ENCODE measurements around the gene ANO2.

Gene ANO2

GRCh38 chr12:5945071-5946008, at the start of gene ANO2:
Gene ANO2 (minus strand): TSS chr12:5945259. CDS start chr12:5945217, 42 bp downstream.
- Mint-ChIP-seq H3K27ac (no peak within 1 kb of the TSS), H3K9me3 (no peaks in the 10 kb centered on the region), H3K4me1 (ENCODE audit: low read depth) (no peaks in the 10 kb centered on the region), H3K27me3 (peaks cover 67% of the 10 kb centered on the region), H3K4me3 (no peak within 1 kb of the TSS), H3K36me3 (ENCODE audit: low read depth) (no peaks in the 10 kb centered on the region)

GRCh38 chr12:5989621-5990020, 44.6 kb upstream of the ANO2 start:
- Mint-ChIP-seq H3K27ac (no peak overlapping the region), H3K36me3 (ENCODE audit: low read depth) (no peaks in the 10 kb centered on the region), H3K4me3 (no peak overlapping the region), H3K27me3 (peaks cover 7% of the 10 kb centered on the region), H3K9me3 (no peaks in the 10 kb centered on the region), H3K4me1 (ENCODE audit: low read depth) (no peaks in the 10 kb centered on the region)

- no peak overlapping the region for H3K27ac Mint-ChIP-seq
- H3K4me3 Mint-ChIP-seq: no peak overlapping the region
- H3K4me1 Mint-ChIP-seq (ENCODE audit: low read depth): no peaks in the 10 kb centered on the region
- no peaks in the 10 kb centered on the region for H3K9me3 Mint-ChIP-seq
- no peaks in the 10 kb centered on the region for H3K27me3 Mint-ChIP-seq
- H3K36me3 Mint-ChIP-seq (ENCODE audit: low read depth): no peaks in the 10 kb centered on the region
These were observed 43.6 kb upstream of the ANO2 start for GRCh38 chr12:5988659-5989116.

- no peak overlapping the region for H3K27ac Mint-ChIP-seq
- no peaks in the 10 kb centered on the region for H3K27me3 Mint-ChIP-seq
- H3K4me3 Mint-ChIP-seq: no peak overlapping the region
- H3K4me1 Mint-ChIP-seq (ENCODE audit: low read depth): no peaks in the 10 kb centered on the region
- no peaks in the 10 kb centered on the region for H3K36me3 Mint-ChIP-seq (ENCODE audit: low read depth)
- H3K9me3 Mint-ChIP-seq: no peaks in the 10 kb centered on the region
These were observed 43.0 kb upstream of the ANO2 start for GRCh38 chr12:5988088-5988487.

- Mint-ChIP-seq H3K27ac (no peak overlapping the region), H3K9me3 (no peaks in the 10 kb centered on the region), H3K4me3 (no peak overlapping the region), H3K27me3 (no peaks in the 10 kb centered on the region), H3K4me1 (ENCODE audit: low read depth) (no peaks in the 10 kb centered on the region), H3K36me3 (ENCODE audit: low read depth) (no peaks in the 10 kb centered on the region)
These were observed 42.5 kb upstream of the ANO2 start for GRCh38 chr12:5987573-5987972.

- H3K27ac Mint-ChIP-seq: no peak overlapping the region
- H3K9me3 Mint-ChIP-seq: no peaks in the 10 kb centered on the region
- no peaks in the 10 kb centered on the region for H3K27me3 Mint-ChIP-seq
- H3K36me3 Mint-ChIP-seq (ENCODE audit: low read depth): no peaks in the 10 kb centered on the region
- no peak overlapping the region for H3K4me3 Mint-ChIP-seq
- no peaks in the 10 kb centered on the region for H3K4me1 Mint-ChIP-seq (ENCODE audit: low read depth)
These were observed 40.4 kb upstream of the ANO2 start for GRCh38 chr12:5985471-5985870.

GRCh38 chr12:5984873-5985272, 39.8 kb upstream of the ANO2 start:
- Mint-ChIP-seq H3K9me3 (no peaks in the 10 kb centered on the region), H3K27ac (no peak overlapping the region), H3K27me3 (no peaks in the 10 kb centered on the region)

GRCh38 chr12:5982106-5982505, 37.0 kb upstream of the ANO2 start:
- Mint-ChIP-seq H3K27ac (no peak overlapping the region), H3K36me3 (ENCODE audit: low read depth) (no peaks in the 10 kb centered on the region), H3K4me1 (ENCODE audit: low read depth) (no peaks in the 10 kb centered on the region), H3K4me3 (no peak overlapping the region), H3K27me3 (no peaks in the 10 kb centered on the region), H3K9me3 (no peaks in the 10 kb centered on the region)

More at GRCh38 chr12:5984873-5985272, 39.8 kb upstream of the ANO2 start:
- H3K4me3 Mint-ChIP-seq: no peak overlapping the region
- H3K4me1 Mint-ChIP-seq (ENCODE audit: low read depth): no peaks in the 10 kb centered on the region
- H3K36me3 Mint-ChIP-seq (ENCODE audit: low read depth): no peaks in the 10 kb centered on the region

GRCh38 chr12:5977556-5977955, 32.5 kb upstream of the ANO2 start:
- Mint-ChIP-seq H3K36me3 (ENCODE audit: low read depth) (no peaks in the 10 kb centered on the region), H3K27me3 (peaks cover 8% of the 10 kb centered on the region), H3K9me3 (no peaks in the 10 kb centered on the region), H3K4me3 (no peak overlapping the region), H3K4me1 (ENCODE audit: low read depth) (no peaks in the 10 kb centered on the region), H3K27ac (no peak overlapping the region)

GRCh38 chr12:5976711-5977110, 31.7 kb upstream of the ANO2 start:
- Mint-ChIP-seq H3K27me3 (peaks cover 8% of the 10 kb centered on the region), H3K9me3 (no peaks in the 10 kb centered on the region), H3K27ac (no peak overlapping the region), H3K4me3 (no peak overlapping the region), H3K36me3 (ENCODE audit: low read depth) (no peaks in the 10 kb centered on the region), H3K4me1 (ENCODE audit: low read depth) (no peaks in the 10 kb centered on the region)

GRCh38 chr12:5976196-5976595, 31.1 kb upstream of the ANO2 start:
- H3K27ac Mint-ChIP-seq: no peak overlapping the region
- peaks cover 8% of the 10 kb centered on the region for H3K27me3 Mint-ChIP-seq
- no peak overlapping the region for H3K4me3 Mint-ChIP-seq
- no peaks in the 10 kb centered on the region for H3K9me3 Mint-ChIP-seq
- H3K4me1 Mint-ChIP-seq (ENCODE audit: low read depth): no peaks in the 10 kb centered on the region
- no peaks in the 10 kb centered on the region for H3K36me3 Mint-ChIP-seq (ENCODE audit: low read depth)

- Mint-ChIP-seq H3K4me1 (ENCODE audit: low read depth) (no peaks in the 10 kb centered on the region), H3K27ac (no peak overlapping the region), H3K27me3 (peaks cover 13% of the 10 kb centered on the region), H3K4me3 (no peak overlapping the region), H3K36me3 (ENCODE audit: low read depth) (no peaks in the 10 kb centered on the region), H3K9me3 (no peaks in the 10 kb centered on the region)
These were observed 28.5 kb upstream of the ANO2 start for GRCh38 chr12:5973461-5974115.

- H3K9me3 Mint-ChIP-seq: no peaks in the 10 kb centered on the region
- no peak overlapping the region for H3K27ac Mint-ChIP-seq
- H3K27me3 Mint-ChIP-seq: peaks cover 13% of the 10 kb centered on the region
- no peaks in the 10 kb centered on the region for H3K36me3 Mint-ChIP-seq (ENCODE audit: low read depth)
- H3K4me3 Mint-ChIP-seq: no peak overlapping the region
- H3K4me1 Mint-ChIP-seq (ENCODE audit: low read depth): no peaks in the 10 kb centered on the region
These were observed 27.3 kb upstream of the ANO2 start for GRCh38 chr12:5972387-5972786.

GRCh38 chr12:5971194-5971850, 26.3 kb upstream of the ANO2 start:
- Mint-ChIP-seq H3K4me3 (no peak overlapping the region), H3K27ac (no peak overlapping the region), H3K4me1 (ENCODE audit: low read depth) (no peaks in the 10 kb centered on the region), H3K27me3 (peaks cover 13% of the 10 kb centered on the region), H3K9me3 (no peaks in the 10 kb centered on the region), H3K36me3 (ENCODE audit: low read depth) (no peaks in the 10 kb centered on the region)

Data from stimulated activated naive CD8-positive, alpha-beta T cell treated with anti-CD3 and anti-CD28 coated beads, Interleukin-15, Interleukin-2, amounts not matched to agents 100 ng/mL and 50 ng/mL, for 24 hours (primary cell).